Measurements from ENCODE around the gene IGFBP1. TPM values are rescaled to one million over a fixed set of nuclear protein-coding genes. Genes with fewer than 3 reads are reported as not detected.

The IGFBP1 gene
- total RNA-seq (2022; extraction: Qiagen RNA extraction; ENCODE audit: low read depth): 21.3 to 32.0 TPM (median 30.9 TPM) in 5 replicates

GRCh38 chr7:45888185-45888992, at the start of gene IGFBP1:
Gene IGFBP1 (plus strand): TSS chr7:45888488. CDS start chr7:45888653, 165 bp downstream.

GRCh38 chr7:45873035-45873354, 15.3 kb upstream of the IGFBP1 start, which contains the start of gene CCDC201:
Gene CCDC201 (minus strand): TSS chr7:45873082. CDS start chr7:45873007, 75 bp downstream.

GRCh38 chr7:45920502-45921380, 32.5 kb downstream of the IGFBP1 start, which contains the start of gene IGFBP3:
Gene IGFBP3 (minus strand): TSS chr7:45921272. CDS start chr7:45921140, 132 bp downstream.

Other genes starting within 250 kb of the IGFBP1 start
- 0.02 TPM in 1 of 5 replicates, not detected in the others for gene CCDC201, start 15.4 kb upstream of the IGFBP1 start, total RNA-seq (2022; extraction: Qiagen RNA extraction; ENCODE audit: low read depth)
- 190 to 302 TPM (median 256 TPM) in 5 replicates for gene IGFBP3, start 32.8 kb downstream of the IGFBP1 start, total RNA-seq (2022; extraction: Qiagen RNA extraction; ENCODE audit: low read depth)